NCI-H1105 treated with DMSO at 0.1 percent for 48 hours (cell line): ENCODE results near the gene IL11.
A peak's percentile ranks its signal among the peaks of the same experiment; 100 is the strongest.
"Not testable (repeated sequence)": the region's sequence is repeated elsewhere in the genome, so short reads cannot be mapped to it uniquely, and the experiment has no call there.

Experiments used
- DNase-seq: peaks from one replicate; lab custom pipeline; 2025; lab: John Stamatoyannopoulos, UW

Gene IL11

GRCh38 chr19:55370305-55370988 lies at the start of gene IL11:
Gene IL11, minus strand, starts transcription at chr19:55370463. Its CDS starts 153 bp downstream, at chr19:55370310.
- no peak for DNase-seq

- DNase-seq: no peak
Measured at GRCh38 chr19:55419624-55420236, 49.5 kb upstream of the IL11 start.

GRCh38 chr19:55419103-55419502 lies 48.8 kb upstream of the IL11 start:
- DNase-seq: no peak

- peak; percentile 60 for DNase-seq
Measured at GRCh38 chr19:55418185-55418584, 47.9 kb upstream of the IL11 start.

- DNase-seq: no peak
Measured at GRCh38 chr19:55410168-55410567, 39.9 kb upstream of the IL11 start.

- not testable (repeated sequence) for DNase-seq
Measured at GRCh38 chr19:55409179-55409578, 38.9 kb upstream of the IL11 start.

- DNase-seq: no peak
Measured at GRCh38 chr19:55408533-55408872, 38.2 kb upstream of the IL11 start.

GRCh38 chr19:55407800-55408532 lies 37.7 kb upstream of the IL11 start:
- peak; percentile 100 for DNase-seq

GRCh38 chr19:55407550-55407799 lies 37.2 kb upstream of the IL11 start, which contains the start of gene UBE2S:
Gene UBE2S, minus strand, starts transcription at chr19:55407788. Its CDS starts 199 bp downstream, at chr19:55407589.
- not testable (repeated sequence) for DNase-seq

- no peak for DNase-seq
Measured at GRCh38 chr19:55406826-55407549, 36.7 kb upstream of the IL11 start.

- no peak for DNase-seq
Measured at GRCh38 chr19:55406091-55406825, 36.0 kb upstream of the IL11 start.

- DNase-seq: no peak
Measured at GRCh38 chr19:55405638-55406037, 35.4 kb upstream of the IL11 start.

GRCh38 chr19:55402509-55402908 lies 32.2 kb upstream of the IL11 start:
- no peak for DNase-seq

- DNase-seq: not testable (repeated sequence)
Measured at GRCh38 chr19:55401390-55401789, 31.1 kb upstream of the IL11 start.

- no peak for DNase-seq
Measured at GRCh38 chr19:55400281-55401087, 30.2 kb upstream of the IL11 start.

- DNase-seq: no peak
Measured at GRCh38 chr19:55398200-55398925, 28.1 kb upstream of the IL11 start.

GRCh38 chr19:55392820-55393761 lies 22.8 kb upstream of the IL11 start:
- no peak for DNase-seq

GRCh38 chr19:55391702-55392615 lies 21.7 kb upstream of the IL11 start:
- DNase-seq: no peak
